ENCODE measurements around the gene CEP95. TPM values are rescaled to one million over a fixed set of nuclear protein-coding genes. Genes with fewer than 3 reads are reported as not detected.
A peak's percentile ranks its signal among the peaks of the same experiment; 100 is the strongest.

CEP95 gene
- total RNA-seq, 1 donor from 2014 or later, result 46.4 TPM

- no peaks in the 10 kb centered on the region for H3K27me3 Mint-ChIP-seq (ENCODE audit: insufficient read depth)
- H3K27ac Mint-ChIP-seq, result peak overlapping the region; percentile 36
- intact Hi-C loops (cut with micrococcal nuclease), result loop anchor here (5.0 kb wide), 1 partner anchor 68 kb away; no protein-coding TSS in a partner anchor
- H3K36me3 Mint-ChIP-seq (ENCODE audit: low read depth), result peaks cover 66% of the 10 kb centered on the region
- no peak overlapping the region for H3K4me3 Mint-ChIP-seq
- H3K4me1 Mint-ChIP-seq (ENCODE audit: low read depth), result peaks cover 14% of the 10 kb centered on the region
- H3K9me3 Mint-ChIP-seq, result no peaks in the 10 kb centered on the region
- DNase-seq (ENCODE audit: low spot score), result no peak
These were observed 27.4 kb downstream of the CEP95 start for GRCh38 chr17:64534187-64534586.

GRCh38 chr17:64535357-64535756 is 28.6 kb downstream of the CEP95 start:
- Mint-ChIP-seq H3K27me3 (ENCODE audit: insufficient read depth) (no peaks in the 10 kb centered on the region), H3K4me1 (ENCODE audit: low read depth) (peaks cover 14% of the 10 kb centered on the region), H3K9me3 (no peaks in the 10 kb centered on the region), H3K27ac (no peak overlapping the region), H3K36me3 (ENCODE audit: low read depth) (peaks cover 61% of the 10 kb centered on the region), H3K4me3 (no peak overlapping the region)
- intact Hi-C loops (cut with micrococcal nuclease), result no loop called here
- DNase-seq (ENCODE audit: low spot score), result no peak

- Mint-ChIP-seq H3K27me3 (ENCODE audit: insufficient read depth) (no peaks in the 10 kb centered on the region), H3K9me3 (no peaks in the 10 kb centered on the region), H3K27ac (no peak overlapping the region), H3K4me1 (ENCODE audit: low read depth) (peaks cover 14% of the 10 kb centered on the region), H3K36me3 (ENCODE audit: low read depth) (peaks cover 51% of the 10 kb centered on the region), H3K4me3 (no peak overlapping the region)
- intact Hi-C loops (cut with micrococcal nuclease), result no loop called here
- no peak for DNase-seq (ENCODE audit: low spot score)
These were observed 30.1 kb downstream of the CEP95 start for GRCh38 chr17:64536913-64537312.

- no peaks in the 10 kb centered on the region for H3K9me3 Mint-ChIP-seq
- H3K27ac Mint-ChIP-seq, result no peak overlapping the region
- no peak for DNase-seq (ENCODE audit: low spot score)
- H3K4me3 Mint-ChIP-seq, result no peak overlapping the region
- no peaks in the 10 kb centered on the region for H3K27me3 Mint-ChIP-seq (ENCODE audit: insufficient read depth)
- H3K4me1 Mint-ChIP-seq (ENCODE audit: low read depth), result peaks cover 14% of the 10 kb centered on the region
- intact Hi-C loops (cut with micrococcal nuclease), result no loop called here
- peaks cover 47% of the 10 kb centered on the region for H3K36me3 Mint-ChIP-seq (ENCODE audit: low read depth)
These were observed 30.7 kb downstream of the CEP95 start for GRCh38 chr17:64537488-64537887.

- peaks cover 41% of the 10 kb centered on the region for H3K36me3 Mint-ChIP-seq (ENCODE audit: low read depth)
- no peak overlapping the region for H3K4me3 Mint-ChIP-seq
- peaks cover 7% of the 10 kb centered on the region for H3K4me1 Mint-ChIP-seq (ENCODE audit: low read depth)
- no peaks in the 10 kb centered on the region for H3K27me3 Mint-ChIP-seq (ENCODE audit: insufficient read depth)
- no peak for DNase-seq (ENCODE audit: low spot score)
- no peaks in the 10 kb centered on the region for H3K9me3 Mint-ChIP-seq
- intact Hi-C loops (cut with micrococcal nuclease), result no loop called here
- peak overlapping the region; percentile 12 for H3K27ac Mint-ChIP-seq
These were observed 31.8 kb downstream of the CEP95 start for GRCh38 chr17:64538508-64539130.

GRCh38 chr17:64540118-64540776 is 33.5 kb downstream of the CEP95 start:
- H3K9me3 Mint-ChIP-seq, result no peaks in the 10 kb centered on the region
- intact Hi-C loops (cut with micrococcal nuclease), result no loop called here
- peaks cover 35% of the 10 kb centered on the region for H3K36me3 Mint-ChIP-seq (ENCODE audit: low read depth)
- DNase-seq (ENCODE audit: low spot score), result no peak
- H3K4me3 Mint-ChIP-seq, result no peak overlapping the region
- H3K4me1 Mint-ChIP-seq (ENCODE audit: low read depth), result no peaks in the 10 kb centered on the region
- H3K27me3 Mint-ChIP-seq (ENCODE audit: insufficient read depth), result no peaks in the 10 kb centered on the region
- H3K27ac Mint-ChIP-seq, result no peak overlapping the region

- Mint-ChIP-seq H3K4me1 (ENCODE audit: low read depth) (no peaks in the 10 kb centered on the region), H3K4me3 (no peak overlapping the region), H3K9me3 (no peaks in the 10 kb centered on the region), H3K36me3 (ENCODE audit: low read depth) (peaks cover 13% of the 10 kb centered on the region), H3K27ac (no peak overlapping the region), H3K27me3 (ENCODE audit: insufficient read depth) (no peaks in the 10 kb centered on the region)
- DNase-seq (ENCODE audit: low spot score), result no peak
- intact Hi-C loops (cut with micrococcal nuclease), result no loop called here
These were observed 38.0 kb downstream of the CEP95 start for GRCh38 chr17:64544742-64545141.

GRCh38 chr17:64546716-64547115 is 39.9 kb downstream of the CEP95 start:
- Mint-ChIP-seq H3K4me3 (no peak overlapping the region), H3K36me3 (ENCODE audit: low read depth) (peaks cover 15% of the 10 kb centered on the region), H3K27ac (no peak overlapping the region), H3K27me3 (ENCODE audit: insufficient read depth) (no peaks in the 10 kb centered on the region), H3K4me1 (ENCODE audit: low read depth) (no peaks in the 10 kb centered on the region), H3K9me3 (no peaks in the 10 kb centered on the region)
- no peak for DNase-seq (ENCODE audit: low spot score)
- intact Hi-C loops (cut with micrococcal nuclease), result no loop called here

GRCh38 chr17:64547319-64547718 is 40.5 kb downstream of the CEP95 start:
- Mint-ChIP-seq H3K36me3 (ENCODE audit: low read depth) (peaks cover 15% of the 10 kb centered on the region), H3K27me3 (ENCODE audit: insufficient read depth) (no peaks in the 10 kb centered on the region)

GRCh38 chr17:64551461-64551860 is 44.7 kb downstream of the CEP95 start:
- H3K4me1 Mint-ChIP-seq (ENCODE audit: low read depth), result no peaks in the 10 kb centered on the region

More at GRCh38 chr17:64547319-64547718, 40.5 kb downstream of the CEP95 start:
- Mint-ChIP-seq H3K27ac (no peak overlapping the region), H3K4me3 (no peak overlapping the region), H3K4me1 (ENCODE audit: low read depth) (no peaks in the 10 kb centered on the region), H3K9me3 (no peaks in the 10 kb centered on the region)
- DNase-seq (ENCODE audit: low spot score), result no peak
- intact Hi-C loops (cut with micrococcal nuclease), result no loop called here

GRCh38 chr17:64554028-64554637 is 47.4 kb downstream of the CEP95 start:
- Mint-ChIP-seq H3K4me1 (ENCODE audit: low read depth) (no peaks in the 10 kb centered on the region), H3K27ac (no peak overlapping the region), H3K27me3 (ENCODE audit: insufficient read depth) (no peaks in the 10 kb centered on the region), H3K9me3 (no peaks in the 10 kb centered on the region), H3K36me3 (ENCODE audit: low read depth) (peaks cover 14% of the 10 kb centered on the region), H3K4me3 (no peak overlapping the region)
- DNase-seq (ENCODE audit: low spot score), result no peak
- intact Hi-C loops (cut with micrococcal nuclease), result no loop called here

More at GRCh38 chr17:64551461-64551860, 44.7 kb downstream of the CEP95 start:
- Mint-ChIP-seq H3K36me3 (ENCODE audit: low read depth) (peaks cover 18% of the 10 kb centered on the region), H3K4me3 (no peak overlapping the region), H3K27me3 (ENCODE audit: insufficient read depth) (no peaks in the 10 kb centered on the region), H3K9me3 (no peaks in the 10 kb centered on the region), H3K27ac (no peak overlapping the region)
- DNase-seq (ENCODE audit: low spot score), result no peak
- intact Hi-C loops (cut with micrococcal nuclease), result no loop called here

- DNase-seq (ENCODE audit: low spot score), result no peak
- H3K36me3 Mint-ChIP-seq (ENCODE audit: low read depth), result peaks cover 12% of the 10 kb centered on the region
- no peaks in the 10 kb centered on the region for H3K9me3 Mint-ChIP-seq
- no peaks in the 10 kb centered on the region for H3K4me1 Mint-ChIP-seq (ENCODE audit: low read depth)
- no peak overlapping the region for H3K27ac Mint-ChIP-seq
- no peak overlapping the region for H3K4me3 Mint-ChIP-seq
- H3K27me3 Mint-ChIP-seq (ENCODE audit: insufficient read depth), result no peaks in the 10 kb centered on the region
- intact Hi-C loops (cut with micrococcal nuclease), result no loop called here
These were observed 48.5 kb downstream of the CEP95 start for GRCh38 chr17:64555281-64555680.

GRCh38 chr17:64564098-64564497 is 57.3 kb downstream of the CEP95 start:
- no peak for DNase-seq (ENCODE audit: low spot score)
- Mint-ChIP-seq H3K4me1 (ENCODE audit: low read depth) (no peaks in the 10 kb centered on the region), H3K9me3 (no peaks in the 10 kb centered on the region), H3K27me3 (ENCODE audit: insufficient read depth) (no peaks in the 10 kb centered on the region), H3K36me3 (ENCODE audit: low read depth) (peaks cover 7% of the 10 kb centered on the region), H3K27ac (no peak overlapping the region), H3K4me3 (no peak overlapping the region)
- intact Hi-C loops (cut with micrococcal nuclease), result no loop called here

All from activated T-helper 1 cell treated with anti-CD3 and anti-CD28 coated beads, Interleukin-12 subunit alpha, Interleukin-12 subunit beta, Interleukin-2, Interleukin-4 antibody, amounts not matched to agents 30 ng/mL and 10 ng/mL and 1 ng/mL, durations not matched to agents 14 hours and 24 hours and 36 hours (primary cell).